AG20443 (cell line): Measurements from ENCODE around the gene ZMYND10.

ENCODE experiments used
- DNase-seq: peaks from one replicate; pipeline ENCODE4 v3.0.0; 2012; ENCODE audit warnings: low spot score, mixed read lengths

ZMYND10 gene

GRCh38 chr3:50302095-50303012 is 43.2 kb downstream of the ZMYND10 start:
- no peak for DNase-seq

GRCh38 chr3:50300681-50301254 is 44.8 kb downstream of the ZMYND10 start:
- no peak for DNase-seq

GRCh38 chr3:50299929-50300680 is 45.4 kb downstream of the ZMYND10 start:
- DNase-seq, result peak; percentile 33

GRCh38 chr3:50299638-50299928 is 45.9 kb downstream of the ZMYND10 start:
- no peak for DNase-seq

- peak; percentile 99 for DNase-seq
Observed at GRCh38 chr3:50298836-50299637, 46.5 kb downstream of the ZMYND10 start, which contains the start of the genes HYAL3 and NAA80. Gene HYAL3, minus strand, starts transcription at chr3:50299405. Its CDS starts 3,803 bp downstream, at chr3:50295602. Gene NAA80, minus strand, starts transcription at chr3:50299405. Its CDS starts 1,942 bp downstream, at chr3:50297463.

- DNase-seq, result no peak
Observed at GRCh38 chr3:50297896-50298725, 47.4 kb downstream of the ZMYND10 start.

GRCh38 chr3:50297384-50297775 is 48.2 kb downstream of the ZMYND10 start:
- no peak for DNase-seq

- no peak for DNase-seq
Observed at GRCh38 chr3:50296721-50297383, 48.7 kb downstream of the ZMYND10 start.

GRCh38 chr3:50295553-50296431 is 49.7 kb downstream of the ZMYND10 start:
- DNase-seq, result no peak

- no peak for DNase-seq
Observed at GRCh38 chr3:50294492-50295403, 50.8 kb downstream of the ZMYND10 start.

- DNase-seq, result no peak
Observed at GRCh38 chr3:50294089-50294488, 51.4 kb downstream of the ZMYND10 start.

- no peak for DNase-seq
Observed at GRCh38 chr3:50293079-50293801, 52.3 kb downstream of the ZMYND10 start.

- peak; percentile 96 for DNase-seq
Observed at GRCh38 chr3:50292159-50293078, 53.1 kb downstream of the ZMYND10 start, which contains the start of gene IFRD2. Gene IFRD2, minus strand, starts transcription at chr3:50292429. Its CDS starts 155 bp downstream, at chr3:50292274.
